GM21447 (cell line): ENCODE data around the gene TRIM77.
"Not testable (repeated sequence)": the region's sequence is repeated elsewhere in the genome, so short reads cannot be mapped to it uniquely, and the experiment has no call there.

Experiments used
- ATAC-seq: cut with Tn5 transposase; IDR thresholded peaks from one replicate; pipeline ENCODE4 v1.9.1; 2021; ENCODE audit not compliant: unreplicated experiment

Gene TRIM77, protein sequence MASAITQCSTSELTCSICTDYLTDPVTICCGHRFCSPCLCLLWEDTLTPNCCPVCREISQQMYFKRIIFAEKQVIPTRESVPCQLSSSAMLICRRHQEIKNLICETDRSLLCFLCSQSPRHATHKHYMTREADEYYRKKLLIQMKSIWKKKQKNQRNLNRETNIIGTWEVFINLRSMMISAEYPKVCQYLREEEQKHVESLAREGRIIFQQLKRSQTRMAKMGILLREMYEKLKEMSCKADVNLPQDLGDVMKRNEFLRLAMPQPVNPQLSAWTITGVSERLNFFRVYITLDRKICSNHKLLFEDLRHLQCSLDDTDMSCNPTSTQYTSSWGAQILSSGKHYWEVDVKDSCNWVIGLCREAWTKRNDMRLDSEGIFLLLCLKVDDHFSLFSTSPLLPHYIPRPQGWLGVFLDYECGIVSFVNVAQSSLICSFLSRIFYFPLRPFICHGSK

DNA sequence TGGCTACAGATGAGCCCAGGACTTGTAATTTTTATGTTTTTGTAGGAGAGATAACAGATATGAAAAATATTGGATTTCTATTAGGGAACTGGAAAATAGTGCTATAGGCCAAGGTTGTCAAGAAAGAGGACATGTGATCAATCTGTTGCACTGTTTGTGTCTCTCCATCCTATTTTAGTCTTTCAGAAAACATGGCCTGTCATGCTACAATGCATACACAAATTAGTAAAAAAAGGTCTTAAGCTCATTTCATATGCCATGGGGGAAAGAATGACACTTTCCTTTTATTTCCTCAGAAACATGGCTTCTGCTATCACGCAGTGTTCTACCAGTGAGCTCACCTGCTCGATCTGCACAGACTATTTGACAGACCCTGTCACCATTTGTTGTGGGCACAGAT, at the start of gene TRIM77:
Gene TRIM77 (plus strand): TSS at position 301 of the 400 bp plus-strand sequence. CDS start 0 bp downstream, at position 301.
- ATAC-seq = not testable (repeated sequence)

DNA sequence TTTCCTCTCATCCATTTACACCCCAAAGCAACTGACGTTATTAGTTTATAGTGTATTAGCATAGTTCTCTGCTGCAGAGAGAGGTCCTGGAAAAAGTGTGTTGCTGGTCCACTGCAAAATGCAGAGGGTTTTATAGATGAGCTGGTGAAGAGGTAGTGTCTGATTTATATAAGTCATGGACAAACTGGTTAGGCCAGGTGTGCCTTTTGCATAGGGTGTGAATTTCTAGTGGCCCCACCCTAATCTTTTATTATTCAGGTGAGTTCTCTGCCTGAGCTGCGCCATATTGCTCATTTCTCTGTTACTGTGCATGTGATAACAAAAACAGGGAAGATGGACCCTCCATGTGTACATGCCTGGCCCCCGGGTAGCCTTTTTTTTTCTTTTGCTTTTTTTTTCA, 43.1 kb upstream of the TRIM77 start:
- no peak for ATAC-seq

DNA sequence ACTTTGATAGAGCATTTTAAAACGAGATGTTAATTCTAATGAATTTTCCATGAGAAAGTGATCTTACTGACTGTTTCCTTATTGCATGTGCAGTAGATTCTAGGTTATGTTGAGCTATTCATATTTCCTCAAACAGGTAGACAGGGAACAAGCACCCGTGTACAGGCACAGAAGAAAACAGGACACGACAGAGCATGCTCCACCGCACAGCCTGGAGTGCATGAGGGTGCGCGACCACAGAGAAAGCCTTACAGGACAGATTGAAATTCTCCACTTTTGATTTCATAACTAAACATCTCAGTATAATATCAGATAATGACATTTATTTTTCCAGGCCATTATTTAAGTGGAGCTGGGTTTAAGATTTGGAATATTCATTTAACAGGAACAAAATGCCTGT, 41.9 kb upstream of the TRIM77 start:
- ATAC-seq = not testable (repeated sequence)

DNA sequence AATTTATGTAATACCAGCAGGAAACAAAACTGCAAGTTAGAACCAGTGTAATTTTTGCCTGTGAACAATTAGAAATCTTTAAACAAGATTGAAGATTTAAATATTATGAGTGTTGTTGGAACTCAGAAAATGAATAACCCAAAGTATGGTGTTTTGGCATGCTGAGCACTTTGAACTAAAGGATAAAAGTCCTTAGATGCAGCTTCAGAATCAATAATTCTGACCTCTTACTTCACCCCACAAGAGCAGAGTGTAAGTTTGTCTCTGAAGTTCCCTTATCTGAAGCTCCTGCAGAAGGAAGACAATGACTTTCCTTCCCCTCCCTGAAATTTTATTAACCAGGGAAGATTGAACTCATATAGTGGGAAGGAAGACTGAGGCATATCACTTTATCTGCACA, 40.5 kb upstream of the TRIM77 start:
- ATAC-seq = not testable (repeated sequence)

DNA sequence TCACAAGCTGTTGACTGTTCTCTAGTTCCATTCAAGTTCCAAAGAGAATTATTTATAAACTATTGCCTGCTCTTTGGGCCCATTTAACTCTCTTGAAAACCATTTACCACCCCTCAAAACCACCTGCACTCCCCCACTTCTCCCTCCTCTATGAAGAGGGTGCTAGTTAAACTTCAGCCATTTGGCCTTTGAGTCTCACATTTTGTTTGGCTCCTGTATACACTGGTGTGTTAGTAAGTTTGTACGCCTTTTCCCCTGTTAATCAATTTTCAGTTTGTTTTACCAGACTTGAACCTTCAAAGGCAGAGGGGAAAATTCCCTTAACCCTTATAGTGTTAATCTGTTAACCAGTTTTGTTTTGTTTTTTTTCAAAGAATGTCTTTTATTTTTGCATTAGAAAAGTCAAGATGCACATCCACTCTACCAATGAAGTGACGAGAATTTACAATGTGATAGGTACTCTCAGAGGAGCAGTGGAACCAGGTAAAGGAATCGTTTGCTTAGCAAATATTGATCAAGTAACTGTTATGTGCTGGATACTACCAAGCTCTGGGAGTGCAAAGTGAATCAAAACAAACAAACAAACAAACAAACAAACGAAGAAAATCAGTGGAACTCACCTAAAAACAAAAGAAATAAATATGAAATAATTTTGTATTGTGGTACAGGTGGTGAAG, 40.0 kb upstream of the TRIM77 start:
- ATAC-seq = not testable (repeated sequence)

DNA sequence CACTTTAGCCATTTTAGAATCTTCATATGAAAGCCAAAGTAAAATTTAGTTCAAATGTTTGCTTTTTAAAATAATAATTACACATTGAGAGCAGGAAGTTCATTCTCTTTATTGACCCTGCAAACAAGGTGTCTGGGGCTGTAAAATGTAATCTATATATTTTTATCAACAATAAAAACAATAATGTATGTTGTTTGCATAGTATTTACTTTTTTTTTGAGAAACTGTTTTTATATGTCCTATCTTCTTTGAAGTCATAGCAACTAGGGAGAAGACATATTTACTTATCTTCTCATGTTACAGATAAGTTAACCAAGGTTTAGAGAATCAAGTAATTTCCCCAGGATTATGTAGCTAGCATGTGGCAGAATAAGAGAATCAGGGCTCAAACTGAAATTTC, 37.6 kb upstream of the TRIM77 start:
- ATAC-seq = not testable (repeated sequence)

DNA sequence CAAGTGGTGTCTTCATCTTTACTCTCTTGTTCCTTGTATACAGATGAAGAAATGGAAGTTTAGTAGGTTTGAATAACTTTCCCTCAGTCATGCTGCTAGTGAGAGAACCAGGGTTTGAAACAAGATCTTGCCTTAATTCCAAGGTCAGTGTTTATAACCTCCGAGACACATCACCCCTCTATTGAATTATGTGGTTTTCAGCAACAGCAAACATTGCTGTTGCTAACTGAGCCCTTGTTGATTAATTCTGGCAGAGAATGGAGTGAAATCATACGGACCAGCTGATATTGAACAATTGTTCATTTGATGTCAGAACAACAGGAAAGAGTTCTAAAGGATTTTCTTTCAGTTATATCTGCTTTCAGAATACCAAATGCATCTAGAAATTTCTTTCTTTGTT, 36.7 kb upstream of the TRIM77 start:
- not testable (repeated sequence) for ATAC-seq

DNA sequence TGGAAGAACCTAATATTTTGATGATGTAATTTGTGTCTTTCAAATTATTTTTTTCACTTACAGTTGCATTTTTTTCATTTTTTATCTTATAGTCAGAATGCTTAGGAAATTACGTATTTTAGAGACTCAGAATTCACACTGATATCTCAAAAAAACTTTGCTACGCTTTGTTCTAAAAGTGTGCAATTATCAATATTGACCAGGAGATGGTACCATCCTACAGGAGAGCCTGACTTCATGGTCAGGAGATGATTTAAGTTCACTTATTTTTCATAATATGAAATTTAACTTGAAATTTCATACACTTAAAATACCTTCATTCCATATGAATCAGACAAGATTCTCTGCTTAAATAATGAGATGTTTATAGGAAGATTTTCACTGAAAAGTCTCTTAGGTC, 34.7 kb upstream of the TRIM77 start:
- not testable (repeated sequence) for ATAC-seq

DNA sequence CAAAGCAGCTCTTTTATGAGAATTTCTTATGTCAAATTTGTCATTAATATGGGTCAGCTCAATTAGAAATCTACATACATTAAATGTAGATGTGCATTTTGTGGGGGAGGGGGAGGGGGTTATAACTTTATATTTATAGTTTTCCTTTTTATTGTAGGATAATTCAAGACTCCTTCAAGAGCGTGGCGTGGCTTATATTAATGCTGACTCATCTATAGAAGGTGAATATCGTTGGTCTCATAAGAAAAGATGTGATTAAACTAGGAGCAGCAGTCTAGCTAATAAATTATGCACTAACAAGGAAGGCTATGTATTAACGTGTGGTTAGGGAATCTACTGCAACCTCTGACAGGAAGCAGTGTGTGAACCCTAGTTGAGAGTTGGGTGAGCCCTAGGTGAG, 34.2 kb upstream of the TRIM77 start:
- not testable (repeated sequence) for ATAC-seq

DNA sequence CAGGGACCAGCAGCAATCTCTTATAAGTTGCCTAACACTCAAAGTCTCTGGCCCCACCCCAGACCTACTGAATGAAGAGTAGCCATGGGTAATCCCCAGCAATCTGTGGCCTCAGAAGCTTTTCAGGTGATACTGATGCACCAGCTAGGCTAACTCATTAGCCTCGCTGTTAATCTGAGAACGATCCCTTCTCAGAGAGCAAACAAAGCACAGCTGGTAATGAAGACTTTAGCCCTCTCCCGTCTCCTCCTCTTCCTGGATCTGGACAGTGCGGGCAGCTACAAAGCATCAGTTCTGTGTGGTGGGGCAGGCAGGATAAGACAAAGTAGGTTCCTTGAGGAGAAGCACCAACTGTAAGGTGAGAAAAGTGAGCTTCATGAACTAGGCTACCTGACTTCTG, 3.0 kb upstream of the TRIM77 start:
- not testable (repeated sequence) for ATAC-seq

DNA sequence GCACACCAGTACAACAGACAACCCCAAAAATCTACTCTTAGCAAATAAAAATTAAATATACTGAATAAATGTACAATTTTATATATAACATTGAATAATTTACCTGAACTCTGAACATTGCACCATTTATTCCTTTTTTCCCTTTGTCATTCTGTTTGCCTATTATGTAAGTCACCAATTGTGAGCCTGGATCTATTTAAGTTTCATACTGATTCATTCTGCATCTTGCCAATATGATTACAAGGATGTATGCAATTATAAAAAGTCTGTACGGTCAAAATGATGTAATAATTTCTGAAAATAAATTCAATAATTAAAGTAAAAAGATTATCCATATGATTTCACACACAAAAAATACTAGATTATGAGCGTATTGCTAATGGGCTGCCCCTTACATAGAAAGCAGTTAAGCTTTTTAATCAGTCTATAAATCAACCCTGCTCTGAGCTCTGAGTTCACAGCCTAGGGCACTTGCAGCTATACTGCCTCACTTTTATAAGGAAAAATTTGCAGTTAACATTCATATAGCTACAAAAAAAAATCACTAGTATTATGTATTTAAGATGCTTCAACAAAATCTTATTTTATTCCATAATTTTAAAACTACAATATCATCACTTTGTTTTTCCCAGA, 14.9 kb downstream of the TRIM77 start:
- ATAC-seq = not testable (repeated sequence)

DNA sequence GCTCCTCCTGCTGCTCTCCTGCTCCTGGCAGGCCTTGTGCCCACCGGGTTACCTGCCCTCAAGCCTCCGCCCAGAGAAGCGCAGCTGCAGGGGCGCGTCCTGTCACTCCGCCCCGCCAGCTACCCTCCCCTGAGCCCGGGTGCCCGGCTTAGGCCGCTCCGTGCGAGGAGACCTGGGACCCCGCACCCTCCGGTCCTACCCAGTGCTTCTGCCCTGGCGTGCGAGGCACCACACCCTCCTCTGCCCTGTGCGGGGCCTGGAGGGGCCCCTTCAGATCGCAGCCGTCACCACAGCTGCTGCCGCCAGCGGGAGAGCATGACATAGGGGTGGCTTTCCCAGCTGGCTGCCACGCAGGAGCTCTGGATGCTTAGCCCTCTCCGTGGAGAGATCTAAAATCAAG, 20.1 kb downstream of the TRIM77 start:
- not testable (repeated sequence) for ATAC-seq

DNA sequence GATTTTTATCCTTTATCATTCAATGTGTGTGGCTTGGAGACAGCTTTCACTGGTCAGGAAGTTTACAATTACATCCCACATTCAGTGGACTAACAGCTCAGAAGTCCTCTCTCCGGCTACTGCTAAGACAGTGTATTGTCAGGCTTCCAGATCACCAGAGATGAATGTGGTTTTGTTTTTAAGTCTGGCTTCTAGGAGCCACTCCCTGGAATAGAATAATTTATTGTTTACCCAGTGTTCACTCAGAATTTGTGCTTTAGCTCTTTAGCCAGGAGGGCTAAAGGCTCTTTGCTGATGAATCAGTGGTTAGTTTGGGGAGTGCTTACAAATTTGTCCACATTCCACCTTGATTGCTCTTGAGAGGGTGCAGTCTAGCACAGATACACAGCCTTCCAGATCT, 26.5 kb downstream of the TRIM77 start:
- ATAC-seq = no peak

DNA sequence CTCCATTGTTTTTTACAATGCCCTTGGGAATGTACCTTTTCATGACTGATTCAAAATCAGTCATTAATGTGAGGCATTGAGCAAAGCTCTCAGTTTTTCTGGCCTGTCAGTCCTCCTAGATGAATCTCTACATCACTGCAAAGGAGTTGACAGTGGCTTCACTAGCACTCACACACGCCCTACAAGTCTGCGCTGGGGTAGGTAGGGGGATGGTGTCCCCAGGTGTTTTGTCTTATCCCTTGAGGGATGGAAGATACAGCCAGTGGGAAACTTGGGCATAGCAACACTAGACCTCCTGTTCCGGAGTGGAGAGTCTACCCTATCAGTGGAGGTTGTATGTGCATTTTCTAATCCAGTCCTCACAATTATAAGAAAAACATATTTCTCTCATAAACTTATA, 27.0 kb downstream of the TRIM77 start:
- ATAC-seq = no peak

DNA sequence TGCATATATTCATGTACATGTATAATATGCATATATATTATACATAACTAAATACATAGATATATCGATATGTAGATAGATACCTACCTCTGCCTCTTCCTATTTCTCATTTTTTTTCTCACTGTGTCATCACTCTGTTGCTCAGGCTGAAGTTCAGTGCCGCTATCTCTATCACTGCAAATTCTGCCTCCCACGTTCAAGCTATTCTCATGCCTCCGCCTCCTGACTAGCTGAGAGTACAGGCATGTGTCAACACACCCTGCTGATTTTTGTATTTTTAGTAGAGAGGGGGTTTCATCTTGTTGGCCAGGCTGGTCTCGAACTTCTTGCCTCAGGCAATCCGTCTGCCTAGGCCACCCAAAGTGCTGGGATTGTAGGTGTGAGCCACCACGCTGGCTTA, 31.3 kb downstream of the TRIM77 start:
- not testable (repeated sequence) for ATAC-seq

DNA sequence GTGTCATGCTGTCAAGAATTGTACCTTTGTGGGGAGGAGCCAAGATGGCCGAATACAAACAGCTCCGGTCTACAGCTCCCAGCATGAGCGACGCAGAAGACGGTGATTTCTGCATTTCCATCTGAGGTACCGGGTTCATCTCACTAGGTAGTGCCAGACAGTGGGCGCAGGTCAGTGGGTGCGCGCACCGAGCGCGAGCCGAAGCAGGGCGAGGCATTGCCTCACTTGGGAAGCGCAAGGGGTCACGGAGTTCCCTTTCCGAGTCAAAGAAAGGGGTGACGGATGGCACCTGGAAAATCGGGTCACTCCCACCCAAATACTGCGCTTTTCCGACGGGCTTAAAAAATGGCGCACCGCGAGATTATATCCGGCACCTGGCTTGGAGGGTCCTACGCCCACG, 34.1 kb downstream of the TRIM77 start:
- not testable (repeated sequence) for ATAC-seq

DNA sequence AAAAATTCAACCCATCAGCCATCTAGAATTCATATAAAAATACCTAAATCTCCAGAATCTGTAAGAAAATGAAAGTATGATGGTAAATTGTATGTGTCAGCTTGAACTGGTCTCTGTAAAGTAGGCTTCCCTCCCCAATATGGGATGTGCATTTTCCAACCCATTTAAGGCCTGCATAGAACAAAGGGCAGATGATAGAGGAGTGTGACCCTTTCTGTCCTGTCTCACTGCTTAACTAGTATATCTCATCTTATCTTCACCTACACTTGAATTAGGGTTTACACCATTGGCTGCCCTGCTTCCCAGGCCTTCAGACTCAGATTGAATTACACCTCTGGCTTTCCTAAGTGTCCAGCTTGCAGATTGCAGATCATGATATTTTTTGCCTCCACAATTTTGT, 40.7 kb downstream of the TRIM77 start:
- not testable (repeated sequence) for ATAC-seq
